GM12891 (cell line): ENCODE data around the gene MIER2.

ENCODE experiments used
- DNase-seq: peaks from one replicate; pipeline ENCODE4 v3.0.0; 2011; ENCODE audit warnings: low spot score; ENCODE audit not compliant: insufficient read length
- FAIRE-seq: peaks from 2 replicates; lab custom pipeline; 2011; peaks lifted over from hg19 to GRCh38; lab: Jason Lieb, UNC
- PAX5 ChIP-seq: IDR thresholded peaks from 2 replicates; pipeline ENCODE4 v1.6.1; 2011; ENCODE audit warnings: low read length, moderate library complexity, mild to moderate bottlenecking; ENCODE audit not compliant: insufficient read depth, severe bottlenecking
- POLR2A ChIP-seq: IDR thresholded peaks from 2 replicates; pipeline ENCODE4 v1.6.1; 2011; ENCODE audit warnings: low read depth, low read length, control low read depth
- POLR2AphosphoS5 ChIP-seq: IDR thresholded peaks from 2 replicates; pipeline ENCODE4 v1.6.1; 2011; ENCODE audit warnings: low read depth, low read length, control low read depth
- POU2F2 ChIP-seq: IDR thresholded peaks from 2 replicates; pipeline ENCODE4 v1.6.1; 2011; ENCODE audit warnings: low read depth, mild to moderate bottlenecking, control low read depth, low read length, moderate library complexity
- SPI1 ChIP-seq: IDR thresholded peaks from 2 replicates; pipeline ENCODE4 v1.6.1; 2011; ENCODE audit warnings: low read depth, low read length, control low read depth
- TAF1 ChIP-seq: IDR thresholded peaks from 2 replicates; pipeline ENCODE4 v1.6.1; 2011; ENCODE audit warnings: low read depth, low read length, control low read depth

Gene MIER2

GRCh38 chr19:378706-379105, 34.1 kb upstream of the MIER2 start:
- FAIRE-seq (no peak), DNase-seq (no peak)
- TF ChIP-seq POLR2A (no peak), POLR2AphosphoS5 (no peak), TAF1 (no peak), PAX5 (no peak), POU2F2 (no peak), SPI1 (no peak)

GRCh38 chr19:377801-378581, 33.4 kb upstream of the MIER2 start:
- no peak for TF ChIP-seq POU2F2
- TF ChIP-seq POLR2AphosphoS5, result no peak
- TF ChIP-seq TAF1, result no peak
- TF ChIP-seq POLR2A, result no peak
- TF ChIP-seq SPI1, result no peak
- no peak for TF ChIP-seq PAX5
- no peak for DNase-seq
- no peak for FAIRE-seq

- TF ChIP-seq POLR2A (no peak), POU2F2 (no peak), TAF1 (no peak), POLR2AphosphoS5 (no peak), PAX5 (no peak), SPI1 (no peak)
- DNase-seq (no peak), FAIRE-seq (no peak)
Observed at GRCh38 chr19:376111-376470, 31.5 kb upstream of the MIER2 start.

- FAIRE-seq (no peak), DNase-seq (no peak)
- TF ChIP-seq PAX5 (no peak), SPI1 (no peak), POU2F2 (no peak)
Observed at GRCh38 chr19:375395-376110, 31.0 kb upstream of the MIER2 start.

GRCh38 chr19:374886-375235, 30.3 kb upstream of the MIER2 start:
- FAIRE-seq (no peak), DNase-seq (no peak)
- no peak for TF ChIP-seq TAF1
- no peak for TF ChIP-seq POU2F2
- no peak for TF ChIP-seq PAX5
- TF ChIP-seq SPI1, result no peak
- TF ChIP-seq POLR2AphosphoS5, result no peak
- TF ChIP-seq POLR2A, result no peak

GRCh38 chr19:374183-374885, 29.7 kb upstream of the MIER2 start:
- no peak for FAIRE-seq
- no peak for TF ChIP-seq POLR2AphosphoS5
- no peak for TF ChIP-seq TAF1
- no peak for TF ChIP-seq SPI1
- no peak for TF ChIP-seq POU2F2
- TF ChIP-seq POLR2A, result no peak
- no peak for TF ChIP-seq PAX5
- no peak for DNase-seq

GRCh38 chr19:373391-374182, 29.0 kb upstream of the MIER2 start:
- TF ChIP-seq POLR2AphosphoS5 (no peak), POLR2A (no peak), PAX5 (no peak), TAF1 (no peak), POU2F2 (no peak), SPI1 (no peak)
- no peak for DNase-seq
- FAIRE-seq, result no peak

GRCh38 chr19:372306-372890, 27.8 kb upstream of the MIER2 start:
- DNase-seq (no peak), FAIRE-seq (no peak)
- no peak for TF ChIP-seq TAF1
- no peak for TF ChIP-seq PAX5
- TF ChIP-seq POLR2A, result no peak
- TF ChIP-seq POLR2AphosphoS5, result no peak
- no peak for TF ChIP-seq SPI1
- no peak for TF ChIP-seq POU2F2
